Right renal cortex interstitium (tissue), 3 donors: ENCODE data around the gene PTGER1. TPM values are rescaled to one million over a fixed set of nuclear protein-coding genes. Genes with fewer than 3 reads are reported as not detected.
"Not testable (repeated sequence)": the region's sequence is repeated elsewhere in the genome, so short reads cannot be mapped to it uniquely, and the experiment has no call there.

ENCODE experiments used
- DNase-seq, 3 donors: peaks; one replicate each; pipeline ENCODE4 v3.0.0-alpha.2; 2013; ENCODE audit warnings: low read depth in 3 of 3, low spot score in 2 of 3
- polyA plus RNA-seq, 3 donors: library from polyadenylated mRNA; unstranded; fragments of 120-200 nt; gene quantifications; one replicate each; pipeline ENCODE4 v1.2.1, GENCODE V29; 2013; ENCODE audit not compliant: insufficient read length in 3 of 3

Gene PTGER1
- polyA plus RNA-seq: 1 to 10 TPM; 2.2 to 4.4 (median 3.7) TPM

DNA sequence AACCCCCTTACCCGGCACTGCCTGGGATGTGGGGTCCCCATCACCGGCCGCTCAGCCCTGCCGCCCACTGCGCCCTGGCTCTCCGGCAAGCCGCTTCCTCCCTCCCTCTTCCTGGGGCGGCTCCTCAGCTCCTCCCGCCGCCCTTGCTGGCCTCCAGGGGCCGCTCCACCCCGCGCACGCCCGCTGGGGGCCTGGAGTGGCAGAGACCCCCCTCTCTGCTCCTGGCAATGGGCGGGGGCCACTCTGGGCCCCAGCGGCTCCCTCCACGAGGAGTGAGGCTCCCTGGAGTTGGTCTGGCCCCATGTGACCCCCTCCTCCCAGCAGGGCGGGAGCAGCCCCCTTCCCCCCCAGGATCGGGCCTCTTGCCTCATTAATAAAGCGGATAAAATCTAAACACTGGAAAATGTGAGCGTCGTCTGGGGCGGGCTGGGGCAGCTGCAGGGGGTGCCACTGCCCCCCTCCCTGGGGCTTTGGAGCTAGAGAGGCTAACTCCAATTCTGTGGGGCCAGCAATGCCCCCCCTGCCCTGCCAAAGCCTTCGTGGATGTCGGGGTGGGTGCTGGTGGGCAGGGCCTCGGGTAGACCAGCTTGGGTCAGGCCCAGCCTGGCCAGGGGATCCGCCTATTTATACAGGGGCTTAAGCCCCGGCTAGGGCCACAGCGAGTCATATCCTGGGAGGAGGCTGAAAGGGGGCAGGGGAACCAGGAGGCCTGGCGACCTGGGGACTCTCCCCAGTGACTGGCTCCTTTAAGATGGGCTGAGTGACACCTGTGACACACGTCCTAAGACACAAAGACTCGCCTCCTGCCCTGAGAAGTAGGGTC, at the start of gene PTGER1:
Gene PTGER1, minus strand, starts transcription at position 104 of the 823 bp plus-strand sequence. CDS start 1,034 bp downstream, outside the sequence.
- no peak for DNase-seq

- DNase-seq: no peak
Observed at GRCh38 chr19:14520543-14520942, 45.4 kb upstream of the PTGER1 start.

DNA sequence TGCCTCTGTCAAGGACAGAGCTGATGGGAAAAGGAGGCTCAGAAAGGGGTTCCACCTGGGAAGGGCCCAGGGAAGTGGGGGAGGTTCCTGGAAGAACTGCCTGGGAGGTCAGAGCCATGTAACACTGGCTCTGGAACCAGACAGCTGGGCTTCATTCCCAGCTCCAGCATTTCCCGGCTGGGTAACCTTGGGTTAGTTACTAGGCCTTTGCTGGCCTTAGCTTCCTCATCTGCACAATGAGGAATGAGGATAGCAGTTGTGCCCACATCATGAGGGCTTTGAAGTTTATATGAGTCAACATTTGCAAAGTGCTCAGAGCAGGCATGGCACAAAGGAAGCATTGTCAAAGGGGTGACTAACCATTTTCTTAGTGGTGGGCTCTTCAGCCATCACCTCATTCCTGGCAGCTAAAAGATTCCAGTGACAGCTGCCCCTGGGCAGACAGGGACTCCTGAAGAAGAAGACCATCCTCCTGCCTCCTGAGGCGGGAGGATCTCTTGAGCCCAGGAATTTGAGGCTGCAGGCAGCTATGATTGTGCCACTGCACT, 44.8 kb upstream of the PTGER1 start:
- DNase-seq: no peak

GRCh38 chr19:14519245-14519859, 44.2 kb upstream of the PTGER1 start:
- no peak for DNase-seq

DNA sequence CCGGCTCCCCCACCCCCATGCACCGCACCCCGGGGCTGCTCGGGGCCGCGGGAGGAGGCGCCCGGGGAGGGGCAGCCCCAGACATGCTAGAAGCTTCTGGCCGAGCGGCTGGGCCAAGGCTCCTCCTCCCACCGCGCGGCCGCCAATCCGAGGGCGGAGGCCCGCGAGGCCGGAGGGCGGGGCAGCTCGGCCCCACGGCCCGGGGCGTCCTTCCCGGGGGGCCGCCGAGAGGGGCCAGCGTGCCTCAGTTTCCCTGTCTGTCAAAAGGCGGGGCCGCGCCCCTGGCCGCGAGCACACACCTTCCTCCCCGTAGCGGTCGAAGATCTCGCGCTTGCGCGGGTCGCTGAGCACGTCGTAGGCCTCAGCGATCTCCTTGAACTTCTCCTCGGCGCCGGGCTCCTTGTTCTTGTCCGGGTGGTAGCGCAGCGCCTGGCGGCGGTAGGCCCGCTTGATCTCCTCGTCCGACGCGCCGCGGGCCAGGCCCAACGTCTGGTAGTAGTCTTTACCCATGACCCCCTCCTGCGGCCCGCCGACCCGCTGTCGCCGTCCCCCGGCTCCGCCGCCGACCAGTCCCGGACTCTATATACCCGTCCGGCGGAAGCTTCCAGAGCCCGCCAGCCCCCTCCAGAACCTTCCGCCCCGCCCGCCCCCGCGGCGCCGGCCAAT, 42.8 kb upstream of the PTGER1 start, which contains the start of gene DNAJB1:
Gene DNAJB1, minus strand, starts transcription at position 558 of the 666 bp plus-strand sequence. Its CDS starts 48 bp downstream, at position 510.
- peak in 1 of 3 donors; percentile 30 for DNase-seq

GRCh38 chr19:14517446-14517839, 42.3 kb upstream of the PTGER1 start:
- DNase-seq: no peak

GRCh38 chr19:14516746-14517438, 41.7 kb upstream of the PTGER1 start:
- no peak for DNase-seq

GRCh38 chr19:14516048-14516534, 40.9 kb upstream of the PTGER1 start:
- no peak for DNase-seq

GRCh38 chr19:14515501-14516047, 40.4 kb upstream of the PTGER1 start:
- DNase-seq: no peak

DNA sequence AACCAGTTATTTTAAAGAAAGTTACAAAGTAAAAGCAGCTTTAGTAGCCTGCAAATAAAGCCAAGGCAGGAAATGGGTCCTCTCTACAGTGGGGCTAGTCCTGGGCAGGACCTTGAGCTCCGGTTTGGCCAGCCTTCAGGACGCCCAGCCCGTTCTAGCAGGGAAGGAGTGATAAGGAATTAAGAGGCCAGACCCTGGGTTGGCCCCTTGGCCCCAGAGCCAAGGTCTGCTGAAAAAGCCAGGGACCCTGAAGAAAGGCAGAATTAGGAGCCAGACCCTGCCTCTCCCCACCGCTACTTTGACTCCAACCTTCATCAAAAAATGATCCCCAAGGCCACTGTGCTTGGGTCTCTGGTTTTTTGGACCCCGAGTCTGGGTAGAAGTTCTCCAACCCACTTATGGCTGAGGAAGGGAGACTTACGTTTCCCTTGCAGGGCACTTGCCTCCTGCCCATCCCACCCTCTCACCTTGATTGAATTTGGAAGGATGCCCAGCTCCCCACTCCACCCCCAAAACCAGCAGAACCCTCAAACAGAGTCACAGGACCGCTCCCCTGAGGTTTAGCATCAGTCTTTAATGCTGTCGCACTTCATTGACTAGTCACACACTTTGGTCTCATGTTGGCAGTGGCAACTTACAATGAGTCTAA, 39.2 kb upstream of the PTGER1 start:
- DNase-seq: no peak

DNA sequence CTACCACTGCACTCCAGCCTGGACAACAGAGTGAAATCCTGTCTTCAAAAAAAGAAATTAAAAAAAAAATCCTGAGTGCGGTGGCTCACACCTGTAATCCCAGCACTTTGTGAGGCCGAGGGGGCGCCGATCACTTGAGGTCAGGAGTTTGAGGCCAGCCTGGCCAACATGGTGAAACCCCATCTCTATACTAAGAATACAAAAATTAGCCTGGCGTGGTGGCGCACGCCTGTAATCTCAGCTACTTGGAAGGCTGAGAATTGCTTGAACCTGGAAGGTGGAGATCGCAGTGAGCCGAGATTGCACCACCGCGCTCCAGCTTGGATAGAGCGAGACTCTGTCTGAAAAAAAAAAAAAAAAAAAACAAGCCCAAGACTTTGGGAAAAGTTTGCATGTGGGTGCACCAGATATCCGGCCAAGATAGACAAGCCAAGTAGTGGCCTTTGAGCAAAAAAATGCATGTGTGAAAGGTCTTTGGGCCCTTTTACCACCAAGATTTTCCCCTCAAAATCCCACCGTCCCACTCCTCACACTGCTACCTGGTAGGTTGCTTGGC, 37.3 kb upstream of the PTGER1 start:
- DNase-seq: no peak

GRCh38 chr19:14511229-14511593, 36.1 kb upstream of the PTGER1 start:
- DNase-seq: no peak

DNA sequence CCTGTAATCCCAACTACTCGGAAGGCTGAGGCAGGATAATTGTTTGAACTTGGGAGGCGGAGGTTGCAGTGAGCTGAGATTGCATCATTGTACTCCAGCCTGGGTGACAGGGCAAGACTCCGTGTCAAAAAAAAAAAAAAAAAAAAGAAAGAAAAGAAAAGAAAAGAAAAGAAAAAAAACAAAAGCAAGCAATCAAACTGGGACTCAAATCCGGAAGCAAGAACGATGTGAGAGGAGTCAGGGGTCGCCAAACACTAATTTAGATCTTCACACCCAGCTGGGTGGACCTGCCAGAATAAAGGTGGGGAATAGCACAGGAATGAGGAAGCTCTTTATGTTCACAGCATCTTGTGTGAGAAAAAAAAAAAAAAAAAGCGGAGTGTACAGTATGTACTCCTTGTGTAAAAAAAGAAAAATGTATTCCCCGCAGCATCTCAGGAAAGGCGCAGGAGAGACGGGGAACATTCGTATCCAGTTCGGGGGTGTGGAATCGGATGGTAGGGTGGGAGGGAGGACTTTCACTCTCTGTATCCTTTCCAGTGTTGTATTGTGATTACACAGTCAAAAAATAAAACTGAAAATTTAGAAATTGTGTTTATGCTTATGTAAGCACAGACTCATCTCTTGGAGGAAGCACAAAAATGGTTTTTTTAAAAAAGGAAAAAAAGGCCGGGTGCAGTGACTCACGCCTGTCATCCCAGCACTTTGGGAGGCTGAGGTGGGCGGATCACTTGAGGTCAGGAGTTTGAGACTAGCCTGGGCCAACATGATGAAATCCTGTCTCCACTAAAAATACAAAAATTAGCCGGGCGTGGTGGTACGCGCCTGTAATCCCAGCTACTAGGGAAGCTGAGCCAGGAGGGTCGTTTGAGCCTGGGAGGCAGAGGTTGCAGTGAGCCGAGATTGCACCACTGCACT, 35.4 kb upstream of the PTGER1 start:
- DNase-seq: no peak

- DNase-seq: no peak
Observed at GRCh38 chr19:14507704-14508542, 32.8 kb upstream of the PTGER1 start.

DNA sequence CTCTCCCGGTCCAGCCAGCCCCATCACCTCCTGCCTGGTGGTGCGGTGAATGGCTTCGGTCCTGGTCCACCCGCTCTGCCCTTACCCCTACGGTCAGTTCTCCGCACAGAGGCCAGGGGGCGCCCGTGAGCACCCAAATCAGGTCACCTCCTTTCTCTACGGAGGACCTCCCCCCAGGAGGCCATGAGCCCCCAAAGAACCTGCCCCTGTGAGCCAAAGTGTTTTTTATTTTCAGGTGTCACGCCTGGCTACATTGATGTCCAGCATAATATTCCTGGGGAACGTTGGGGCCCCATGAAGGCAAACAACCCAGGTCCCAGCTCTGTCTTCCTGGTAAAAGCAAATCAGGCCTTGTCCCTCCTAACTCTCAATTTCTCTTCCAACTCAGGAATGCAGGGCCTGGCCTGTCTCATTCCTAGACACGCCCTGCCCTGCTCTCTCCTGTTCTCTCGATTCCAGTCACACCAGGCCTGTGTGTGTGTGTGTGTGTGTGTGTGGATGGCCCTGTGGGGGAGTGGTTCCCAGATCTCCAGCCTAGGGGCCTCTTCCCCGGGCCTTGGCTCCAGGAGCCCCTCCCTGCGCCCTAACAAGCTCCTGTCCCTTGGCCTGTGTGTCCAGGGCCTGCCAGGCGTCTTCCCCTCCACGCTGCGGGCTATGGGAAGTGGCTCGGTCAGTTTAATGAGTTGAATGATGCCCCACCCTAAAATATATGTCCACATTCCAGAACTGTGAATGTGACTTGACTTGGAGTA, 30.5 kb upstream of the PTGER1 start:
- DNase-seq: no peak

GRCh38 chr19:14504575-14504974, 29.4 kb upstream of the PTGER1 start:
- DNase-seq: not testable (repeated sequence)

- DNase-seq: no peak
Observed at GRCh38 chr19:14503285-14503684, 28.1 kb upstream of the PTGER1 start.
